VCaP (cell line): ENCODE results near the gene ZFC3H1.

Source experiments
- H3K27ac ChIP-seq: fragments of 450-650 bp; 2 replicates; pipeline ENCODE4 v1.5.1; 2017
- TF ChIP-seq, protein P1 (sequence below): fragments of 450-650 bp; conservative IDR thresholded peaks from 2 replicates; pipeline ENCODE4 v1.5.1; 2017; ENCODE audit warnings: mild to moderate bottlenecking, moderate library complexity

ZFC3H1 gene

DNA sequence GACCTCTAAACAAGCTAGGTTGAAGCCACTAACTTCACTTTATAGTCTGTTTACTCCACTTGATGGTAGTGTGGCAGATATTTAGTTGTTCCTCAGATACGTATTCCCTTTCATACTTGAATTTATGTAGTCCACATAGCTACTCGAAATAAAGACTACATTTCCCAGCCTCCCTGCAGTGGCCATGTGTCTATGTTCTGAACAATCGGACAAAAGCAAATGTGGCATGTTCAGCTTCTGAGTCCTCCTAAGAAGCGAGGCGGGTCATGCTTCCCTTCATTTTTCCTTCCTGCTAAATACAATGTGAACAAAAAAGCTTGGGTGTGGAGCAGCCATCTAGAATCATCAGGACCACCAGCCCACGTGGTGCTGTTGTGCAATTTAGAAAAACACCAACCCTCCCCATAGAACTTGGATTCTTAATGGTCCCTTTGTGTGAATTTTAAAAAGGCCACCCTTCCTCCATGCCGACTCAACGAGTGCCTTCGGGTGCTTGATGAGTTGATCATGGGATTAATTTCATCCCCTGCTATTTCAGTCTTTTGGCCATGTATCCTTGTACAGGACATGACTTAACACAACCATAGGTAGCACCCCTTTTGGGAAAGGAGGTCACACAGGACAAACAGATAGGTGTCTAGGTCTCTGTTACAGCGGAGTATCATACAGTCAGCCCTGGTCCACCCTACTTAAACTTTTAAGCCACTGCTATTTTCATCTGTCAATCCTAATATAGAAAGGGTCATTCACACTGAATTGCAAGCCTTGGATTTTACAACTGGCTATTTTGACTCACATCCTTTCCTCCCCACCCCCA, 60.7 kb downstream of the ZFC3H1 start:
- TF ChIP-seq, protein P1, sequence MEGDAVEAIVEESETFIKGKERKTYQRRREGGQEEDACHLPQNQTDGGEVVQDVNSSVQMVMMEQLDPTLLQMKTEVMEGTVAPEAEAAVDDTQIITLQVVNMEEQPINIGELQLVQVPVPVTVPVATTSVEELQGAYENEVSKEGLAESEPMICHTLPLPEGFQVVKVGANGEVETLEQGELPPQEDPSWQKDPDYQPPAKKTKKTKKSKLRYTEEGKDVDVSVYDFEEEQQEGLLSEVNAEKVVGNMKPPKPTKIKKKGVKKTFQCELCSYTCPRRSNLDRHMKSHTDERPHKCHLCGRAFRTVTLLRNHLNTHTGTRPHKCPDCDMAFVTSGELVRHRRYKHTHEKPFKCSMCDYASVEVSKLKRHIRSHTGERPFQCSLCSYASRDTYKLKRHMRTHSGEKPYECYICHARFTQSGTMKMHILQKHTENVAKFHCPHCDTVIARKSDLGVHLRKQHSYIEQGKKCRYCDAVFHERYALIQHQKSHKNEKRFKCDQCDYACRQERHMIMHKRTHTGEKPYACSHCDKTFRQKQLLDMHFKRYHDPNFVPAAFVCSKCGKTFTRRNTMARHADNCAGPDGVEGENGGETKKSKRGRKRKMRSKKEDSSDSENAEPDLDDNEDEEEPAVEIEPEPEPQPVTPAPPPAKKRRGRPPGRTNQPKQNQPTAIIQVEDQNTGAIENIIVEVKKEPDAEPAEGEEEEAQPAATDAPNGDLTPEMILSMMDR: no peak
- no peak overlapping the region for H3K27ac ChIP-seq

DNA sequence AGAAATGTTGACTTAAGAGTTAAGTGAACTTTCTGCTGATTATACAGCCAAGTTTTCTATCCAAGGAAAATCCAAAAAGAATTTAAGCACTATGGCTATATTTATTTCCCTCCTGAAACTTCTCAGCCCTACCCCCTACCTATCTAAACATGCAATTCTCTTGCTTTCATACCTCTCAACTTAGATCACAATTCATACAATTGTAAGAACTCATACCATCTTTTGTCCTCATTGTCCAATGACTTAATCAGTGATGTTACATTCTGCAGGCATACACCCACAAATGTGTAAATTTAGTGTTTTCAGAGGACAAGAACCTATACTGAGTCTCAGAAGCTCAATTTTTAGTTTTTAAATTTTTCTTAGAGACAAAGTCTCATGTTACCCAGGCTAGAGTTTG, 62.1 kb downstream of the ZFC3H1 start:
- TF ChIP-seq, protein P1: no peak
- no peak overlapping the region for H3K27ac ChIP-seq

DNA sequence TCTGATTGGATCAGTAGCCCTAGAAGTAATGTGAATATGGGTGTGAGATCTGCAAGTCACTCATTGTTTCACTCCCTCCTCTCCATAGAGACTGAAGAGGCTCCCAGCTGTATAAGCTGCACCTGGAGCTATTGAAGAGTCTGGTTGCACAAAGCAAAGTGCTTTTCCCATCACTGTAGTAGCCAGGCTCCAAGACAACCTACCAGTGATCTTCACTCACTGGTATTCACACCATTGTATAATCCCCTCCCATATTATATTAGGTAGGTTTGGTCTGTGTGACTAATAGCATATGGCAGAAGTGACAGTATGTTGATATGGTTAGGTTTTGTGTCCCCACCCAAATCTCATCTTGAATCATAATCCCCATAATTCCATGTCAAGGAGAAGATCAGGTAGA, 64.4 kb downstream of the ZFC3H1 start:
- TF ChIP-seq, protein P1: no peak
- H3K27ac ChIP-seq: no peak overlapping the region

DNA sequence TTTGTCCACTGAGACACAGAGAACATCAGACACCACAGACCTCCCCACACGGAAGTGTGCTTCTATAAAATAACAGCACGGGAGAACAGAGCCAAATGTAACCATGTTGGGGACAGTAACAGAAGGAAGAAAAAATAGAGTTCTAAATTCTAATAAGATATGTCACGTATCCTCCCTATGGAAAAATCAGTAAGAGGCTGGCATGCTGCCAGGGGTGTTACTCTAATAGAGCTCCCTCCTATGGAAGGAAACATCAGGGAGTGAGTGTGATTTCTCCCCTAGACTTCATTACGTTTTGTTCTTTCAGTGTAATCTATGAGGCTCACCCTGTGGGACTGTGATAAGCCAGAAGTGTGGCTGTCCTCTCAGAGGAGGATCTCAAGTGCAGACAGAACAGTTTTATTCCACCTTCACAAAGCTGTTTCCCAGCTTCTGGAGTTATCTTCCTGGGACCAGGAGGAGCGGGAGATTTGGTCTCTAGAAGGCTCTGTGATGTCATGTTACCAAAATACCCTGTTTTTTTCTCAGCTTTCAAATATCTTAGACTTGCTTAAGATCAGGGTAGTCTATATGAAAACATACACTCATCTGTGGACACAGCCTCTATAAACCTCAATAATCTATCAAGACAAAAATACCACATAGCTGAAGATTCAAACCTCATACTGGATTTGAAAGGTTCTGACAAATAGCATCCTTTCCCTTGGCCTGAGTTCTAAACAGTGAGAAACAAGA, 69.3 kb downstream of the ZFC3H1 start:
- H3K27ac ChIP-seq: peak overlapping the region; percentile 39
- TF ChIP-seq, protein P1: 0 out of 2 replicates have a peak, but pooled peaks have one; percentile 6

DNA sequence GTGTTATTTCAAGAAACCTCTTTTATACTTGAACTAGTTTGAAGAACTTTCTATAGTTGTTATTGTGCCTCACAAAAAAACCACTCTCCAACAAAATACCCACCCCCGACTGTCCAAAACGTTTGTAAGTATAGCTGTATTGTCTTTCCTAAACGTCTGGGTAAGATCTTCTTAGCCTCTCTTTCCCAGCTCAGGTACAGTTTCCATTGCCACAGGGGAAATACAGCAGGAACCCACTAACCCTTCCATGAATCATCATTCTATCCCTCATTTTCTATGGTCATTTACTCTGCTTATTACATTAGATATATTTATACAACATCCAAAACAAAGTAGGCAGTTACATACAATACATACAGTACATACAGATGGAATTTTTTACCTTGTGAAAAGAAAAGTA, 70.8 kb downstream of the ZFC3H1 start:
- TF ChIP-seq, protein P1: no peak
- H3K27ac ChIP-seq: no peak overlapping the region

DNA sequence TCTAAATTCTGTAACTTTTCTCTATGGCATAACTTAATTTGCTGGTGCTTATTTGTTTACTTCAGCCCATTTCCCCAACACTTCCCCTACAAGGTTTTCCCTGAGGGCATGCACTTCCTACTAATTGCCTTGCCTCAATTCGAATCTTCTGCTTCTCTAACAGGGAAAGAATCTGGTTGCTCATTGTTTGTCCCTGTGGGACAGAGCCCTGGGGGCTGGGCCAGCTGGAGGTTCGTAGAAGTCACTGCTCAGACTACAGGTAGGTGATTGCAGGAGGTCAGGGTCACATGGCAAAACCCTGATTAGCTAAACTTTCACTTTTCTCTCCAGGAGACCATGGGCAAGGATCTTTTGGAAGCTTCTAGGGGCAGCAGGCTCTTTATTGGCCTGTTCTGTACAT, 72.0 kb downstream of the ZFC3H1 start:
- H3K27ac ChIP-seq: no peak overlapping the region
- TF ChIP-seq, protein P1: no peak

DNA sequence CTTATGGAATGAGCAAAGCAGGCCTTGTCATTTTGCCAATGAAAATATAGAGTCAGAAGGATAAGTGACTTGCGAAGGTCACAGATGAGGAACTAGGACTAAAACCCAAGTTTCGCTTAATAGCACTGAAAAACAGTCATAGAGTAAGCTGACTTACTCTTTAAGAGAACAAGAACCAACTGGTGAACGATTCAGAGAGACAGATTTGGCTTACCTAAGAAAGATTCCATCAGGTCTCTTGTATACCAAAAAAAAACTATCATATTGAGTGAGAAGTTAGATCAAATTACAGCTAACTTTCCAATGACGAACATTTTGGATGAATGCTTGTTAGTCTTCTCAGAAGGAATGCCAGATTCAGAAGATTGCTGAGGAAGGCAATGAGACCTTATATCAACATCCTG, 74.2 kb downstream of the ZFC3H1 start:
- TF ChIP-seq, protein P1: no peak
- no peak overlapping the region for H3K27ac ChIP-seq
